ENCODE data around the gene SLC22A2. TPM values are rescaled to one million over a fixed set of nuclear protein-coding genes. Genes with fewer than 3 reads are reported as not detected.

SLC22A2 gene
- total RNA-seq, 2 donors from 2014 or later, result not detected

GRCh38 chr6:160190081-160190480 lies 68.5 kb downstream of the SLC22A2 start:
- no peak for TF ChIP-seq CTCF (IDR thresholded peaks at IDR 0.05)

GRCh38 chr6:160188773-160189172 lies 69.8 kb downstream of the SLC22A2 start:
- Histone ChIP-seq H3K27me3 (no peaks in the 10 kb centered on the region), H3K27ac (no peak overlapping the region), H3K36me3 (no peaks in the 10 kb centered on the region), H3K9me3 (peaks cover 0 to 15% of the 10 kb centered on the region in 2 donors), H3K4me3 (no peak overlapping the region), H3K4me1 (no peaks in the 10 kb centered on the region)
- TF ChIP-seq CTCF (IDR thresholded peaks at IDR 0.05), result no peak
- DNase-seq (ENCODE audit: low spot score), result no peak

More at GRCh38 chr6:160190081-160190480, 68.5 kb downstream of the SLC22A2 start:
- Histone ChIP-seq H3K36me3 (no peaks in the 10 kb centered on the region), H3K27me3 (no peaks in the 10 kb centered on the region), H3K4me1 (no peaks in the 10 kb centered on the region), H3K27ac (no peak overlapping the region), H3K9me3 (peaks cover 0 to 28% of the 10 kb centered on the region in 2 donors), H3K4me3 (no peak overlapping the region)
- DNase-seq (ENCODE audit: low spot score), result no peak

- no peak overlapping the region for H3K27ac ChIP-seq
- H3K4me1 ChIP-seq, result no peaks in the 10 kb centered on the region
- no peak overlapping the region for H3K4me3 ChIP-seq
- no peak for TF ChIP-seq CTCF (IDR thresholded peaks at IDR 0.05)
- no peaks in the 10 kb centered on the region for H3K36me3 ChIP-seq
- no peaks in the 10 kb centered on the region for H3K27me3 ChIP-seq
- H3K9me3 ChIP-seq, result no peaks in the 10 kb centered on the region
- no peak for DNase-seq (ENCODE audit: low spot score)
Measured at GRCh38 chr6:160180706-160181105, 77.9 kb downstream of the SLC22A2 start.

GRCh38 chr6:160178271-160178670 lies 80.3 kb downstream of the SLC22A2 start:
- Histone ChIP-seq H3K4me1 (no peaks in the 10 kb centered on the region), H3K27me3 (no peaks in the 10 kb centered on the region), H3K9me3 (no peaks in the 10 kb centered on the region), H3K36me3 (no peaks in the 10 kb centered on the region), H3K4me3 (no peak overlapping the region), H3K27ac (no peak overlapping the region)
- DNase-seq (ENCODE audit: low spot score), result no peak
- no peak for TF ChIP-seq CTCF (IDR thresholded peaks at IDR 0.05)

- DNase-seq (ENCODE audit: low spot score), result no peak
- TF ChIP-seq CTCF (IDR thresholded peaks at IDR 0.05), result no peak
- Histone ChIP-seq H3K36me3 (no peaks in the 10 kb centered on the region), H3K9me3 (no peaks in the 10 kb centered on the region), H3K27ac (no peak overlapping the region), H3K4me1 (no peaks in the 10 kb centered on the region), H3K27me3 (no peaks in the 10 kb centered on the region), H3K4me3 (no peak overlapping the region)
Measured at GRCh38 chr6:160177220-160177619, 81.4 kb downstream of the SLC22A2 start.

- H3K4me3 ChIP-seq, result no peak overlapping the region
- TF ChIP-seq CTCF (IDR thresholded peaks at IDR 0.05), result no peak
Measured at GRCh38 chr6:160174681-160175080, 83.9 kb downstream of the SLC22A2 start.

More at GRCh38 chr6:160174681-160175080, 83.9 kb downstream of the SLC22A2 start:
- H3K27ac ChIP-seq, result no peak overlapping the region
- no peaks in the 10 kb centered on the region for H3K4me1 ChIP-seq
- H3K9me3 ChIP-seq, result no peaks in the 10 kb centered on the region
- no peaks in the 10 kb centered on the region for H3K36me3 ChIP-seq
- no peaks in the 10 kb centered on the region for H3K27me3 ChIP-seq
- DNase-seq (ENCODE audit: low spot score), result no peak

Measured in right atrium auricular region (tissue), 2 donors.